K562 (cell line): Measurements from ENCODE around the gene FES. TPM values are rescaled to one million over a fixed set of nuclear protein-coding genes. Genes with fewer than 3 reads are reported as not detected.

Source experiments
- HLTF ChIP-seq: fragments of 450-650 bp; IDR thresholded peaks from 2 replicates; pipeline ENCODE4 v1.6.1; 2016
- HNRNPK ChIP-seq: fragments of 200-400 bp; formaldehyde crosslinking; IDR thresholded peaks from one replicate; pipeline ENCODE4 v1.6.1; 2018; ENCODE audit warnings: mild to moderate bottlenecking, low read depth, low read length; ENCODE audit not compliant: poor library complexity, severe bottlenecking
- PHB ChIP-seq: fragments of 250-450 bp; sonication (Bioruptor Pico); IDR thresholded peaks from 2 replicates; pipeline ENCODE4 v1.5.0; 2021
- SIX5 ChIP-seq, 2 experiments: IDR thresholded peaks; 2 replicates each; pipeline ENCODE4 v1.6.1; 2011; ENCODE audit warnings: low read length in 2 of 2, borderline replicate concordance in 1 of 2, low read depth in 1 of 2, mild to moderate bottlenecking in 1 of 2, moderate library complexity in 1 of 2; ENCODE audit not compliant: insufficient read depth in 1 of 2
- SMC3 ChIP-seq: conservative IDR thresholded peaks from 2 replicates; pipeline ENCODE4 v1.6.1; 2011; ENCODE audit warnings: low read depth, low read length, improper control_type of control experiment; ENCODE audit not compliant: insufficient read depth
- SP1 ChIP-seq: sonication (generic); formaldehyde crosslinking; IDR thresholded peaks from 2 replicates; pipeline ENCODE4 v1.8.1; 2022; ENCODE audit warnings: mild to moderate bottlenecking, missing genetic modification reagents
- ZNF282 ChIP-seq: sonication (generic); formaldehyde crosslinking; IDR thresholded peaks from 2 replicates; pipeline ENCODE4 v1.8.1; 2023; ENCODE audit warnings: missing genetic modification reagents
- ZNF354B ChIP-seq: fragments of 250-450 bp; sonication (Bioruptor Pico); IDR thresholded peaks from 2 replicates; pipeline ENCODE4 v1.4.0; 2020
- polyA plus RNA-seq, 8 experiments: library from polyadenylated mRNA; depleted of rRNA in 4 of 8; stranded (reverse) in 5 of 8; unstranded in 3 of 8; fragments of >200 nt; fragmentation: Nextera tagmentation in 2 of 8; fragmentation: Illumina TruSeq in 1 of 8; extraction: Ambion mirVana in 2 of 8; extraction: Trizol in 1 of 8; gene quantifications; 2 replicates each; pipeline versions ENCODE4 v1.2.1 to v1.2.3, GENCODE V29; 2011 to 2014; ENCODE audit warnings: inconsistent platforms in 1 of 8, missing spikeins in 1 of 8
- total RNA-seq, 7 experiments: library from RNA; depleted of rRNA in 6 of 7; stranded (reverse); fragments of >200 nt in 6 of 7; fragmentation: Illumina TruSeq in 2 of 7; extraction: Trizol in 2 of 7; gene quantifications; 2 replicates each; pipeline versions ENCODE4 v1.2.1 to v1.2.3, GENCODE V29; 2011 to 2021; ENCODE audit warnings: low replicate concordance in 1 of 7
- TF ChIP-seq, protein P1 (sequence below): fragments of 450-650 bp; formaldehyde crosslinking; IDR thresholded peaks from 2 replicates; pipeline ENCODE4 v1.4.0; 2020; ENCODE audit warnings: mild to moderate bottlenecking, moderate library complexity
- TF ChIP-seq, protein P2 (sequence below): fragments of 250-450 bp; sonication (Bioruptor Pico); IDR thresholded peaks from 2 replicates; pipeline ENCODE4 v1.4.0; 2020; ENCODE audit warnings: mild to moderate bottlenecking, moderate library complexity, borderline replicate concordance
- TF ChIP-seq, protein P3 (sequence below): fragments of 450-650 bp; IDR thresholded peaks from 2 replicates; pipeline ENCODE4 v1.6.1; 2017; ENCODE audit warnings: antibody characterized with exemption
- TF ChIP-seq, protein P4 (sequence below): fragments of 250-450 bp; sonication (Bioruptor Pico); IDR thresholded peaks from 2 replicates; pipeline ENCODE4 v1.5.0; 2022; ENCODE audit warnings: mild to moderate bottlenecking
- TF ChIP-seq, protein P5 (sequence below): fragments of 250-450 bp; sonication (Bioruptor Pico); IDR thresholded peaks from 2 replicates; pipeline ENCODE4 v1.8.0; 2021; ENCODE audit warnings: moderate library complexity, mild to moderate bottlenecking, inconsistent platforms

The FES gene
- total and polyA plus RNA-seq, 9 of the 15 experiments (the other 6 are each of a cell fraction or from before 2014, with no cell fraction given) = 0.38 to 2.6 (median 0.82) TPM

DNA sequence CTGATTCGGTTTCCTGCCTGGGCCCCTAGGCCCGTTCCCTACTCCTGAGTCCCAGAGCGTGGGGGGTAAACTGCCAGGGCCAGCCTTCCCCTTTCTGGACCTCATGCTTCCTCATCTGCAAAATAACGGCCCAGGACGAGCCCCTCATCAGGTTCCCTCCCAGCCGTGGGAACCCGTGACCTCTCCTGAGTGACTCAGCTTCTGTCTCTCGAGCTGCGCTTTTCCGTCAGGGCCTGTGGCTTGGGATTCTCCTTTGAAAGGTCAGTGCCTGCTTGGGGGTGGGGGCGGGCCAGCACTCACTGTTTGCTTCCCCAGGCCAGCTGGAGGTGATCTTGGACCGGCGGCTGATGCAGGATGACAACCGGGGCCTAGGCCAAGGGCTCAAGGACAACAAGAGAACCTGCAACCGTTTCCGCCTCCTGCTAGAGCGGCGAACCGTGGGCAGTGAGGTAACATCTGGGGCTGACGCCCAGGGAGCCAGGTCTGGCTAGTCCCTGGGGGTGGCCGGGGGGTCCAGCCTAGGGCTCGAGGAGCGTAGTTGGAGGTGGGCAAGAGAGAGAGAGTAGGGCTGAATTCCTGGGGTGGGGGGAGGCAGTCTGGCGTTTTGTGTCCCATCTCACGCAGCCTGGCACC lies 31.6 kb downstream of the FES start (continued):
- TF ChIP-seq HNRNPK (no peak), ZNF354B (CRISPR knock-in tag) (no peak), PHB (CRISPR knock-in tag) (no peak), SP1 (CRISPR knock-in tag) (peak; percentile 26; the same call in 1 of the 2 replicates), SIX5 (IDR thresholded peaks at IDR 0.05; ENCODE audit: borderline replicate concordance in 1 of 2, insufficient read depth in 1 of 2, low read depth in 1 of 2, low read length in 2 of 2) (no peak), HLTF (no peak), ZNF282 (CRISPR knock-in tag) (no peak), SMC3 (no peak)
- TF ChIP-seq, protein P1, sequence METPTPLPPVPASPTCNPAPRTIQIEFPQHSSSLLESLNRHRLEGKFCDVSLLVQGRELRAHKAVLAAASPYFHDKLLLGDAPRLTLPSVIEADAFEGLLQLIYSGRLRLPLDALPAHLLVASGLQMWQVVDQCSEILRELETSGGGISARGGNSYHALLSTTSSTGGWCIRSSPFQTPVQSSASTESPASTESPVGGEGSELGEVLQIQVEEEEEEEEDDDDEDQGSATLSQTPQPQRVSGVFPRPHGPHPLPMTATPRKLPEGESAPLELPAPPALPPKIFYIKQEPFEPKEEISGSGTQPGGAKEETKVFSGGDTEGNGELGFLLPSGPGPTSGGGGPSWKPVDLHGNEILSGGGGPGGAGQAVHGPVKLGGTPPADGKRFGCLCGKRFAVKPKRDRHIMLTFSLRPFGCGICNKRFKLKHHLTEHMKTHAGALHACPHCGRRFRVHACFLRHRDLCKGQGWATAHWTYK (CRISPR knock-in tag) = no peak
- TF ChIP-seq, protein P2, sequence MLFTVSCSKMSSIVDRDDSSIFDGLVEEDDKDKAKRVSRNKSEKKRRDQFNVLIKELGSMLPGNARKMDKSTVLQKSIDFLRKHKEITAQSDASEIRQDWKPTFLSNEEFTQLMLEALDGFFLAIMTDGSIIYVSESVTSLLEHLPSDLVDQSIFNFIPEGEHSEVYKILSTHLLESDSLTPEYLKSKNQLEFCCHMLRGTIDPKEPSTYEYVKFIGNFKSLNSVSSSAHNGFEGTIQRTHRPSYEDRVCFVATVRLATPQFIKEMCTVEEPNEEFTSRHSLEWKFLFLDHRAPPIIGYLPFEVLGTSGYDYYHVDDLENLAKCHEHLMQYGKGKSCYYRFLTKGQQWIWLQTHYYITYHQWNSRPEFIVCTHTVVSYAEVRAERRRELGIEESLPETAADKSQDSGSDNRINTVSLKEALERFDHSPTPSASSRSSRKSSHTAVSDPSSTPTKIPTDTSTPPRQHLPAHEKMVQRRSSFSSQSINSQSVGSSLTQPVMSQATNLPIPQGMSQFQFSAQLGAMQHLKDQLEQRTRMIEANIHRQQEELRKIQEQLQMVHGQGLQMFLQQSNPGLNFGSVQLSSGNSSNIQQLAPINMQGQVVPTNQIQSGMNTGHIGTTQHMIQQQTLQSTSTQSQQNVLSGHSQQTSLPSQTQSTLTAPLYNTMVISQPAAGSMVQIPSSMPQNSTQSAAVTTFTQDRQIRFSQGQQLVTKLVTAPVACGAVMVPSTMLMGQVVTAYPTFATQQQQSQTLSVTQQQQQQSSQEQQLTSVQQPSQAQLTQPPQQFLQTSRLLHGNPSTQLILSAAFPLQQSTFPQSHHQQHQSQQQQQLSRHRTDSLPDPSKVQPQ (CRISPR knock-in tag) = no peak
- TF ChIP-seq, protein P3, sequence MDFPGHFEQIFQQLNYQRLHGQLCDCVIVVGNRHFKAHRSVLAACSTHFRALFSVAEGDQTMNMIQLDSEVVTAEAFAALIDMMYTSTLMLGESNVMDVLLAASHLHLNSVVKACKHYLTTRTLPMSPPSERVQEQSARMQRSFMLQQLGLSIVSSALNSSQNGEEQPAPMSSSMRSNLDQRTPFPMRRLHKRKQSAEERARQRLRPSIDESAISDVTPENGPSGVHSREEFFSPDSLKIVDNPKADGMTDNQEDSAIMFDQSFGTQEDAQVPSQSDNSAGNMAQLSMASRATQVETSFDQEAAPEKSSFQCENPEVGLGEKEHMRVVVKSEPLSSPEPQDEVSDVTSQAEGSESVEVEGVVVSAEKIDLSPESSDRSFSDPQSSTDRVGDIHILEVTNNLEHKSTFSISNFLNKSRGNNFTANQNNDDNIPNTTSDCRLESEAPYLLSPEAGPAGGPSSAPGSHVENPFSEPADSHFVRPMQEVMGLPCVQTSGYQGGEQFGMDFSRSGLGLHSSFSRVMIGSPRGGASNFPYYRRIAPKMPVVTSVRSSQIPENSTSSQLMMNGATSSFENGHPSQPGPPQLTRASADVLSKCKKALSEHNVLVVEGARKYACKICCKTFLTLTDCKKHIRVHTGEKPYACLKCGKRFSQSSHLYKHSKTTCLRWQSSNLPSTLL = no peak
- TF ChIP-seq, protein P4, sequence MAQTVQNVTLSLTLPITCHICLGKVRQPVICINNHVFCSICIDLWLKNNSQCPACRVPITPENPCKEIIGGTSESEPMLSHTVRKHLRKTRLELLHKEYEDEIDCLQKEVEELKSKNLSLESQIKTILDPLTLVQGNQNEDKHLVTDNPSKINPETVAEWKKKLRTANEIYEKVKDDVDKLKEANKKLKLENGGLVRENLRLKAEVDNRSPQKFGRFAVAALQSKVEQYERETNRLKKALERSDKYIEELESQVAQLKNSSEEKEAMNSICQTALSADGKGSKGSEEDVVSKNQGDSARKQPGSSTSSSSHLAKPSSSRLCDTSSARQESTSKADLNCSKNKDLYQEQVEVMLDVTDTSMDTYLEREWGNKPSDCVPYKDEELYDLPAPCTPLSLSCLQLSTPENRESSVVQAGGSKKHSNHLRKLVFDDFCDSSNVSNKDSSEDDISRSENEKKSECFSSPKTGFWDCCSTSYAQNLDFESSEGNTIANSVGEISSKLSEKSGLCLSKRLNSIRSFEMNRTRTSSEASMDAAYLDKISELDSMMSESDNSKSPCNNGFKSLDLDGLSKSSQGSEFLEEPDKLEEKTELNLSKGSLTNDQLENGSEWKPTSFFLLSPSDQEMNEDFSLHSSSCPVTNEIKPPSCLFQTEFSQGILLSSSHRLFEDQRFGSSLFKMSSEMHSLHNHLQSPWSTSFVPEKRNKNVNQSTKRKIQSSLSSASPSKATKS (CRISPR knock-in tag) = no peak
- TF ChIP-seq, protein P5, sequence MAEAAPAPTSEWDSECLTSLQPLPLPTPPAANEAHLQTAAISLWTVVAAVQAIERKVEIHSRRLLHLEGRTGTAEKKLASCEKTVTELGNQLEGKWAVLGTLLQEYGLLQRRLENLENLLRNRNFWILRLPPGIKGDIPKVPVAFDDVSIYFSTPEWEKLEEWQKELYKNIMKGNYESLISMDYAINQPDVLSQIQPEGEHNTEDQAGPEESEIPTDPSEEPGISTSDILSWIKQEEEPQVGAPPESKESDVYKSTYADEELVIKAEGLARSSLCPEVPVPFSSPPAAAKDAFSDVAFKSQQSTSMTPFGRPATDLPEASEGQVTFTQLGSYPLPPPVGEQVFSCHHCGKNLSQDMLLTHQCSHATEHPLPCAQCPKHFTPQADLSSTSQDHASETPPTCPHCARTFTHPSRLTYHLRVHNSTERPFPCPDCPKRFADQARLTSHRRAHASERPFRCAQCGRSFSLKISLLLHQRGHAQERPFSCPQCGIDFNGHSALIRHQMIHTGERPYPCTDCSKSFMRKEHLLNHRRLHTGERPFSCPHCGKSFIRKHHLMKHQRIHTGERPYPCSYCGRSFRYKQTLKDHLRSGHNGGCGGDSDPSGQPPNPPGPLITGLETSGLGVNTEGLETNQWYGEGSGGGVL (CRISPR knock-in tag) = no peak
